H1 (cell line): Measurements from ENCODE around the gene POLA1. TPM values are rescaled to one million over a fixed set of nuclear protein-coding genes. Genes with fewer than 3 reads are reported as not detected.

Experiments used
- ASH2L ChIP-seq: fragments of 200-600, 300-600 bp; sonication (generic); IDR thresholded peaks from one replicate; pipeline ENCODE4 v1.7.1; 2017; ENCODE audit warnings: low read length
- CEBPB ChIP-seq: IDR thresholded peaks from 2 replicates; pipeline ENCODE4 v1.6.1; 2012; ENCODE audit warnings: low read depth, low read length
- CHD1 ChIP-seq: IDR thresholded peaks from 2 replicates; pipeline ENCODE4 v1.6.1; 2012; ENCODE audit warnings: low read depth, low read length, improper control_type of control experiment
- HDAC2 ChIP-seq, 2 experiments: fragments of 300-600 bp in 1 of 2; sonication (generic) in 1 of 2; IDR thresholded peaks; 2 replicates each; pipeline ENCODE4 v1.6.1; 2011 to 2012; ENCODE audit warnings: low read depth in 2 of 2, low read length in 2 of 2, mild to moderate bottlenecking in 2 of 2, moderate library complexity in 2 of 2, borderline replicate concordance in 1 of 2, inconsistent platforms in 1 of 2
- RBBP5 ChIP-seq: IDR thresholded peaks from 2 replicates; pipeline ENCODE4 v1.7.1; 2012; ENCODE audit warnings: low read depth, mild to moderate bottlenecking, inconsistent platforms, low read length, moderate library complexity, borderline replicate concordance
- RNF2 ChIP-seq: fragments of 200-900, 300-1000 bp; sonication (generic); IDR thresholded peaks from 2 replicates; pipeline ENCODE4 v1.7.1; 2016; ENCODE audit warnings: borderline replicate concordance, low read depth, mild to moderate bottlenecking, antibody characterized with exemption, low read length; ENCODE audit not compliant: poor library complexity, severe bottlenecking; ENCODE audit errors: missing control alignments
- SP4 ChIP-seq: IDR thresholded peaks from 2 replicates; pipeline ENCODE4 v1.6.1; 2012; ENCODE audit warnings: low read length, inconsistent platforms
- TAF7 ChIP-seq: optimal IDR thresholded peaks from 2 replicates; pipeline ENCODE3; 2011; ENCODE audit warnings: low read depth, mild to moderate bottlenecking, inconsistent platforms, low read length, moderate library complexity, borderline replicate concordance
- TBP ChIP-seq: IDR thresholded peaks from 2 replicates; pipeline ENCODE4 v1.6.1; 2011; ENCODE audit warnings: low read depth, low read length, improper control_type of control experiment
- TCF12 ChIP-seq: IDR thresholded peaks from 2 replicates; pipeline ENCODE4 v1.6.1; 2011; ENCODE audit warnings: low read depth, mild to moderate bottlenecking, low read length
- TEAD4 ChIP-seq: IDR thresholded peaks from 2 replicates; pipeline ENCODE4 v1.6.1; 2012; ENCODE audit warnings: low read depth, low read length, inconsistent platforms, mixed read lengths
- polyA plus RNA-seq, 7 experiments: library from polyadenylated mRNA; depleted of rRNA in 3 of 7; stranded (reverse) in 5 of 7; unstranded in 2 of 7; fragments of >200 nt in 5 of 7; fragments of 200-250 nt in 2 of 7; gene quantifications; 1 replicate in 5 of 7; 2 replicates in 1 of 7; 4 replicates in 1 of 7; pipeline versions ENCODE4 v1.2.1 to v1.2.3, GENCODE V29; 2011 to 2013; ENCODE audit warnings: missing spikeins in 2 of 7, mixed read lengths in 2 of 7
- total RNA-seq: library from RNA; stranded (reverse); fragmentation: NEBNext Ultra II Directional; extraction: Animal tissue kit (Norgen Biotek cat#: 25700); gene quantifications from 2 replicates; pipeline ENCODE4 v1.2.1, GENCODE V29; 2021
- TF ChIP-seq, protein P1 (sequence below): fragments of 300-600 bp; sonication (generic); IDR thresholded peaks from 2 replicates; pipeline ENCODE4 v1.7.1; 2012; ENCODE audit warnings: low read length, moderate library complexity, mild to moderate bottlenecking, inconsistent platforms; ENCODE audit not compliant: insufficient replicate concordance

POLA1 gene
- total and polyA plus RNA-seq, 2 of the 8 experiments (the other 6 are each of a cell fraction or from before 2014, with no cell fraction given) = 5.6 to 34.9 TPM

DNA sequence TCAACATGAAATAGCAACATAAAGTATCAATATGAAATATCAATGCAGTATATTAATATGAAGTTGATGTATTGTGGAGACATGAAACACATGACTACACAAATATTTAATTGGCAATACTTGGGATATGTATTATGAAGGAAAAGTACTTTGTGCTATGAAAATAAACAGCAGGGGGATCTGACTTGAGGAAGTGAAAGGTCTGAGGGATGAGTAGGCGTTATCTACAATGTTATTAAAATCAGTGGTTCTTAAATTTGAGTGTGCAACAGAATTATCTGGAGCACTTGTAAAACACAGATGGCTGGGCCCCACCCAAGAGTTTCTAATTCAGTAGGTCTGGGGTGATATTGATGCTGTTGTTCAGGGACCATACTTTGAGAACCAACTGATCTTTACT, 349.5 kb downstream of the POLA1 start (continued):
- TF ChIP-seq, protein P1, sequence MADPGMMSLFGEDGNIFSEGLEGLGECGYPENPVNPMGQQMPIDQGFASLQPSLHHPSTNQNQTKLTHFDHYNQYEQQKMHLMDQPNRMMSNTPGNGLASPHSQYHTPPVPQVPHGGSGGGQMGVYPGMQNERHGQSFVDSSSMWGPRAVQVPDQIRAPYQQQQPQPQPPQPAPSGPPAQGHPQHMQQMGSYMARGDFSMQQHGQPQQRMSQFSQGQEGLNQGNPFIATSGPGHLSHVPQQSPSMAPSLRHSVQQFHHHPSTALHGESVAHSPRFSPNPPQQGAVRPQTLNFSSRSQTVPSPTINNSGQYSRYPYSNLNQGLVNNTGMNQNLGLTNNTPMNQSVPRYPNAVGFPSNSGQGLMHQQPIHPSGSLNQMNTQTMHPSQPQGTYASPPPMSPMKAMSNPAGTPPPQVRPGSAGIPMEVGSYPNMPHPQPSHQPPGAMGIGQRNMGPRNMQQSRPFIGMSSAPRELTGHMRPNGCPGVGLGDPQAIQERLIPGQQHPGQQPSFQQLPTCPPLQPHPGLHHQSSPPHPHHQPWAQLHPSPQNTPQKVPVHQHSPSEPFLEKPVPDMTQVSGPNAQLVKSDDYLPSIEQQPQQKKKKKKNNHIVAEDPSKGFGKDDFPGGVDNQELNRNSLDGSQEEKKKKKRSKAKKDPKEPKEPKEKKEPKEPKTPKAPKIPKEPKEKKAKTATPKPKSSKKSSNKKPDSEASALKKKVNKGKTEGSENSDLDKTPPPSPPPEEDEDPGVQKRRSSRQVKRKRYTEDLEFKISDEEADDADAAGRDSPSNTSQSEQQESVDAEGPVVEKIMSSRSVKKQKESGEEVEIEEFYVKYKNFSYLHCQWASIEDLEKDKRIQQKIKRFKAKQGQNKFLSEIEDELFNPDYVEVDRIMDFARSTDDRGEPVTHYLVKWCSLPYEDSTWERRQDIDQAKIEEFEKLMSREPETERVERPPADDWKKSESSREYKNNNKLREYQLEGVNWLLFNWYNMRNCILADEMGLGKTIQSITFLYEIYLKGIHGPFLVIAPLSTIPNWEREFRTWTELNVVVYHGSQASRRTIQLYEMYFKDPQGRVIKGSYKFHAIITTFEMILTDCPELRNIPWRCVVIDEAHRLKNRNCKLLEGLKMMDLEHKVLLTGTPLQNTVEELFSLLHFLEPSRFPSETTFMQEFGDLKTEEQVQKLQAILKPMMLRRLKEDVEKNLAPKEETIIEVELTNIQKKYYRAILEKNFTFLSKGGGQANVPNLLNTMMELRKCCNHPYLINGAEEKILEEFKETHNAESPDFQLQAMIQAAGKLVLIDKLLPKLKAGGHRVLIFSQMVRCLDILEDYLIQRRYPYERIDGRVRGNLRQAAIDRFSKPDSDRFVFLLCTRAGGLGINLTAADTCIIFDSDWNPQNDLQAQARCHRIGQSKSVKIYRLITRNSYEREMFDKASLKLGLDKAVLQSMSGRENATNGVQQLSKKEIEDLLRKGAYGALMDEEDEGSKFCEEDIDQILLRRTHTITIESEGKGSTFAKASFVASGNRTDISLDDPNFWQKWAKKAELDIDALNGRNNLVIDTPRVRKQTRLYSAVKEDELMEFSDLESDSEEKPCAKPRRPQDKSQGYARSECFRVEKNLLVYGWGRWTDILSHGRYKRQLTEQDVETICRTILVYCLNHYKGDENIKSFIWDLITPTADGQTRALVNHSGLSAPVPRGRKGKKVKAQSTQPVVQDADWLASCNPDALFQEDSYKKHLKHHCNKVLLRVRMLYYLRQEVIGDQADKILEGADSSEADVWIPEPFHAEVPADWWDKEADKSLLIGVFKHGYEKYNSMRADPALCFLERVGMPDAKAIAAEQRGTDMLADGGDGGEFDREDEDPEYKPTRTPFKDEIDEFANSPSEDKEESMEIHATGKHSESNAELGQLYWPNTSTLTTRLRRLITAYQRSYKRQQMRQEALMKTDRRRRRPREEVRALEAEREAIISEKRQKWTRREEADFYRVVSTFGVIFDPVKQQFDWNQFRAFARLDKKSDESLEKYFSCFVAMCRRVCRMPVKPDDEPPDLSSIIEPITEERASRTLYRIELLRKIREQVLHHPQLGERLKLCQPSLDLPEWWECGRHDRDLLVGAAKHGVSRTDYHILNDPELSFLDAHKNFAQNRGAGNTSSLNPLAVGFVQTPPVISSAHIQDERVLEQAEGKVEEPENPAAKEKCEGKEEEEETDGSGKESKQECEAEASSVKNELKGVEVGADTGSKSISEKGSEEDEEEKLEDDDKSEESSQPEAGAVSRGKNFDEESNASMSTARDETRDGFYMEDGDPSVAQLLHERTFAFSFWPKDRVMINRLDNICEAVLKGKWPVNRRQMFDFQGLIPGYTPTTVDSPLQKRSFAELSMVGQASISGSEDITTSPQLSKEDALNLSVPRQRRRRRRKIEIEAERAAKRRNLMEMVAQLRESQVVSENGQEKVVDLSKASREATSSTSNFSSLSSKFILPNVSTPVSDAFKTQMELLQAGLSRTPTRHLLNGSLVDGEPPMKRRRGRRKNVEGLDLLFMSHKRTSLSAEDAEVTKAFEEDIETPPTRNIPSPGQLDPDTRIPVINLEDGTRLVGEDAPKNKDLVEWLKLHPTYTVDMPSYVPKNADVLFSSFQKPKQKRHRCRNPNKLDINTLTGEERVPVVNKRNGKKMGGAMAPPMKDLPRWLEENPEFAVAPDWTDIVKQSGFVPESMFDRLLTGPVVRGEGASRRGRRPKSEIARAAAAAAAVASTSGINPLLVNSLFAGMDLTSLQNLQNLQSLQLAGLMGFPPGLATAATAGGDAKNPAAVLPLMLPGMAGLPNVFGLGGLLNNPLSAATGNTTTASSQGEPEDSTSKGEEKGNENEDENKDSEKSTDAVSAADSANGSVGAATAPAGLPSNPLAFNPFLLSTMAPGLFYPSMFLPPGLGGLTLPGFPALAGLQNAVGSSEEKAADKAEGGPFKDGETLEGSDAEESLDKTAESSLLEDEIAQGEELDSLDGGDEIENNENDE = no peak
- TF ChIP-seq ASH2L (no peak), RBBP5 (no peak), CHD1 (no peak), TEAD4 (no peak), TBP (no peak), RNF2 (no peak), TCF12 (no peak), SP4 (no peak), CEBPB (no peak), HDAC2 (IDR thresholded peaks at IDR 0.05; ENCODE audit: borderline replicate concordance in 1 of 2, low read depth in 2 of 2, low read length in 2 of 2) (no peak), TAF7 (no peak)
